Activated T-helper 17 cell treated with anti-CD3 and anti-CD28 coated beads, Interleukin-2, amount 50 U/mL, for 72 hours (primary cell): ENCODE results near the gene RAET1E. TPM values are rescaled to one million over a fixed set of nuclear protein-coding genes. Genes with fewer than 3 reads are reported as not detected.
"Not testable (repeated sequence)": the region's sequence is repeated elsewhere in the genome, so short reads cannot be mapped to it uniquely, and the experiment has no call there.

ENCODE experiments used
- ATAC-seq: fragments of 150-1000 bp; cut with Tn5 transposase; replicated peaks from 2 replicates; pipeline ENCODE4 v1.10.0; 2021; ENCODE audit warnings: mild to moderate bottlenecking, moderate library complexity
- H3K27ac Mint-ChIP-seq: one replicate; pipeline ENCODE4 v1.8.0; 2022; ENCODE audit warnings: mixed read lengths
- H3K27me3 Mint-ChIP-seq: one replicate; pipeline ENCODE4 v1.8.0; 2022; ENCODE audit warnings: mixed read lengths
- H3K36me3 Mint-ChIP-seq: one replicate; pipeline ENCODE4 v1.8.0; 2022; ENCODE audit warnings: low read depth, mild to moderate bottlenecking, mixed read lengths
- H3K4me1 Mint-ChIP-seq: one replicate; pipeline ENCODE4 v1.8.0; 2022; ENCODE audit warnings: mixed read lengths
- H3K4me3 Mint-ChIP-seq: one replicate; pipeline ENCODE4 v1.8.0; 2022; ENCODE audit warnings: mild to moderate bottlenecking, mixed read lengths
- H3K9me3 Mint-ChIP-seq: one replicate; pipeline ENCODE4 v1.8.0; 2022; ENCODE audit warnings: mixed read lengths
- total RNA-seq, 2 donors: library from RNA; stranded (reverse); gene quantifications; one replicate each; pipeline ENCODE4 v1.2.3, GENCODE V29; 2022

Gene RAET1E, protein sequence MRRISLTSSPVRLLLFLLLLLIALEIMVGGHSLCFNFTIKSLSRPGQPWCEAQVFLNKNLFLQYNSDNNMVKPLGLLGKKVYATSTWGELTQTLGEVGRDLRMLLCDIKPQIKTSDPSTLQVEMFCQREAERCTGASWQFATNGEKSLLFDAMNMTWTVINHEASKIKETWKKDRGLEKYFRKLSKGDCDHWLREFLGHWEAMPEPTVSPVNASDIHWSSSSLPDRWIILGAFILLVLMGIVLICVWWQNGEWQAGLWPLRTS
- total RNA-seq = 1 to 10 TPM in 1 of 2 donors, under 1 TPM in 1; 0.99 to 4.9 TPM

DNA sequence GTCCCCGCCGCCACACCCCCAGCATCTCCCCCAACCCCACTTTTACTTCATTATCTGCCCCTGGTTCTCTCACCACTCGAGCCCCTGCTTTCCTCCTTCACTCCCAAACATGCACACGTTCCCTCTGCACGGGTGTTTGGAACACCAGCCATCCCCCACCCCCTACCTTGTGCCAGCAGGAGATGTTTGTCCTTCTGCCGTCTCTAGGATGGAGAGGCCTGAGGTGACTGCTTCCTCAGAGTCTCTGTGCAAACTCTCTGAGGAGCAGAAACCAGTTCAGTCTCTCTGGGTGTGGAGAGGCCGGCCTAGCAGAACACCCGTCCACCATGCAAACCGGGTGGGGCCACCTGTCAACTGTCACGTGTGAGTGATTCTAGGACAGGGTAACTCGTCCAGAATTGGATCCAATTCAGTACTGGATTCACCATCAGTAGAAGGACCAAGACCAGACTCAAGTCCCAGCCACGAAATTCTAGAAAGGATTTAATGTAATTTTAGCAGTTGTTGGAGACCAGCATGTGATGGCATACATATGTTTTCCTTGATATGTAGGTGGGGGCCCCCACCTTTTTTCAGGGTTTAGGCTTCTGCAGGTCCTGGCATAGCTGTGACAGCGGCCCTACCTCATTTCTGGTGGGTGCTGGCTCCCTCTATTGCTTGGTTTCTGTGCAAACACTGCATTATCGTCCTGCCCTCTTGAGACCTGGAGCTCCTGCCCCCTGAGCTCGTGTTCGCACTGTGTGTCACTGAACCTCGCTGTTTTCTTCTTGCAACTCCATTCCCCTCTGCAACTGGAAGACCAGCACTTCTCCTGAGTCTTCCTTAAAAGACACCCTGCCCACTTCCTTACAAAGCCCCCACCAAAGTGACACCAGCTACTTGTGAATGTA is at the start of gene RAET1E:
TSS of gene RAET1E (minus strand) at position 259 of the 890 bp plus-strand sequence. CDS start 7,212 bp downstream, outside the sequence.
- Mint-ChIP-seq H3K4me1 (peaks cover 14% of the 10 kb centered on the region), H3K4me3 (peak within 1 kb of the TSS; percentile 79), H3K9me3 (no peaks in the 10 kb centered on the region), H3K27me3 (peaks cover 3% of the 10 kb centered on the region), H3K27ac (peak within 1 kb of the TSS; percentile 86), H3K36me3 (no peaks in the 10 kb centered on the region)
- ATAC-seq = no peak

DNA sequence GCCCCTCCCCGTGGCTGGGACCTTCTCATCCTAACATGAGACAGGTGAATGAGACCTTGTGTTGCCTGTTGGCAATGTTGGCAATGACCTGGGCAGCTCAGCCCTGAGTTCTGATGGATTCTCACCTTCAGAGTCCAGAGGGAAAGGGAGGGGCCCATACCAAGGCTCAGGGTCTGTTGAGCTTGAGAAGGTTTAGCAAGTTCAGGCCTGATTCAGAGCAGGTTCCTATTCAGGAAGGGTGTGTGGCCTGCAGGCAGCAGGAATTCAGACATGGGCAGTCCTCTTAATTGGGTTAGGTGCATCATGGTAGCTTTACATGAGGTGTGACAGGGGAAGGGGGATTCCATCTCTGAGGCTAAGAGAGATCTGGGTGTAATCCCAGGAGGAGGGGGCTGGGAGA is 49.6 kb upstream of the RAET1E start:
- not testable (repeated sequence) for H3K27ac Mint-ChIP-seq, H3K4me3 Mint-ChIP-seq, H3K9me3 Mint-ChIP-seq, H3K36me3 Mint-ChIP-seq, H3K4me1 Mint-ChIP-seq, ATAC-seq
- peaks cover 46% of the 10 kb centered on the region for H3K27me3 Mint-ChIP-seq

DNA sequence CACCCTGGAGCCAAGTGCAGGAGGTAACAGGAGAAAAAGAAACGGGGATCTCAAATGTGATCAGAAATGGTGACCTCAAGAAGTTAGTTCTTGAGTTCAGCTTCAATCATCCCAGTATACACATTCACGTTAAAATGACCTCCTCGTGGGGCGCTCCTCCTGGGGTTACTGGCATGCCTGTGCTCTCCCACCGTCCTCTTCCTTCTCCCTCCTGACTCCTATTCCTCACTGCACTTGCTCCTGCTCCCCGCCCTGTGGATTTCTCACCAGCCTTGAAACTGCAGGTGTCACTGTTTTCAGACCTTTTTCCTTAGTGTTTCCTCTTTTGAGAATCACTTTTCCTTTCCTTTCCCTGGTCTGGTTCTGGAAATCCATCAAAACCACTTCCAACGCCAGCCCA is 48.7 kb upstream of the RAET1E start:
- H3K36me3 Mint-ChIP-seq, ATAC-seq, H3K4me1 Mint-ChIP-seq, H3K9me3 Mint-ChIP-seq, H3K4me3 Mint-ChIP-seq, H3K27ac Mint-ChIP-seq: not testable (repeated sequence)
- H3K27me3 Mint-ChIP-seq = peaks cover 39% of the 10 kb centered on the region

DNA sequence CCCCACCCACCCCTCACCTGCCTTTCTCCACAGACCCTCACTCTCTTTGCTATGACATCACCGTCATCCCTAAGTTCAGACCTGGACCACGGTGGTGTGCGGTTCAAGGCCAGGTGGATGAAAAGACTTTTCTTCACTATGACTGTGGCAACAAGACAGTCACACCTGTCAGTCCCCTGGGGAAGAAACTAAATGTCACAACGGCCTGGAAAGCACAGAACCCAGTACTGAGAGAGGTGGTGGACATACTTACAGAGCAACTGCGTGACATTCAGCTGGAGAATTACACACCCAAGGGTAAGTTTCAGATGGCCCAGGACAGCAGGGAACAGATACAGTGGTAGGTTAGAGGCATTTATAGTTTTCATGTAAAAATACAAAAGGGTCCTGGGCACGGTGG is 47.4 kb upstream of the RAET1E start:
- not testable (repeated sequence) for H3K9me3 Mint-ChIP-seq, H3K27ac Mint-ChIP-seq, H3K4me3 Mint-ChIP-seq, H3K4me1 Mint-ChIP-seq, H3K36me3 Mint-ChIP-seq, ATAC-seq
- peaks cover 28% of the 10 kb centered on the region for H3K27me3 Mint-ChIP-seq

DNA sequence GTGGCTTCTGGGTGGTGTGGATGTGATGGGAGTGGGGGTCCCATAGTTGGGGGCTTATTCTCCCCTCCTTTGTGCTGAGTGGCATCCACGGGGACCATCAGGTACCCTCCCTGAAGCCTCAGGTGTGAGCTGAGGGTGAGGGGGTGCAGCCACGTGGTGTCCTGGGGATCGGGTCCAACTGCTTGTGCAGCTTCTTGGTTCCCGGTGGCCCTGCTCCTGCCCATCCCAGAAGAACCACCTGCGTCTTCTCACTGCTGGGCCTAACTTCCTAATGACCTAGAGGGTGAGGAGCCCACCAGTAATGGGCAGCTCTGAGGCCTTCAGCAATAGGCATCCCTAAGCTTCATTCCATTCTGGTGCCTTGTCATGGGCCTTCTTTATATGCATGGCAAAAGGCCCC is 45.4 kb upstream of the RAET1E start:
- not testable (repeated sequence) for H3K4me1 Mint-ChIP-seq, H3K36me3 Mint-ChIP-seq, ATAC-seq, H3K27ac Mint-ChIP-seq, H3K9me3 Mint-ChIP-seq
- Mint-ChIP-seq H3K4me3 (peak overlapping the region; percentile 84), H3K27me3 (peaks cover 25% of the 10 kb centered on the region)

DNA sequence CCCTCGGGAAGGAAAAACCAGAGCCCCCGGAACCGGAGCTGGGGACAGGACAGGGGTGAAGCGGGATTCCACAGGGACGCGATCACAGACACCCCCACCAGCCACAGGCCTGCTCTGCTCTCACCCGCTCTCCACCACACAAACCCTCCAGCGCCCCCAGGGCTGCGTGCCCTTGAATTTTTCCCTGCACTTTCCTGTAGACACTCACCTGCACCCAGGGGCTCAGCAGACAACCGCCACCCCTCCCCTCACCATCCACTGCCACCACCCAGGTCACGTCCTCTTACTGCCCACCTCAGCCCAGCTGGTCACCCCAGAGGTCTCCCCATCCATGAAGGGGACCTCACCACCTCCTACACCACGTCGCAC is 44.5 kb upstream of the RAET1E start:
- peaks cover 24% of the 10 kb centered on the region for H3K27me3 Mint-ChIP-seq
- H3K27ac Mint-ChIP-seq = no peak overlapping the region

DNA sequence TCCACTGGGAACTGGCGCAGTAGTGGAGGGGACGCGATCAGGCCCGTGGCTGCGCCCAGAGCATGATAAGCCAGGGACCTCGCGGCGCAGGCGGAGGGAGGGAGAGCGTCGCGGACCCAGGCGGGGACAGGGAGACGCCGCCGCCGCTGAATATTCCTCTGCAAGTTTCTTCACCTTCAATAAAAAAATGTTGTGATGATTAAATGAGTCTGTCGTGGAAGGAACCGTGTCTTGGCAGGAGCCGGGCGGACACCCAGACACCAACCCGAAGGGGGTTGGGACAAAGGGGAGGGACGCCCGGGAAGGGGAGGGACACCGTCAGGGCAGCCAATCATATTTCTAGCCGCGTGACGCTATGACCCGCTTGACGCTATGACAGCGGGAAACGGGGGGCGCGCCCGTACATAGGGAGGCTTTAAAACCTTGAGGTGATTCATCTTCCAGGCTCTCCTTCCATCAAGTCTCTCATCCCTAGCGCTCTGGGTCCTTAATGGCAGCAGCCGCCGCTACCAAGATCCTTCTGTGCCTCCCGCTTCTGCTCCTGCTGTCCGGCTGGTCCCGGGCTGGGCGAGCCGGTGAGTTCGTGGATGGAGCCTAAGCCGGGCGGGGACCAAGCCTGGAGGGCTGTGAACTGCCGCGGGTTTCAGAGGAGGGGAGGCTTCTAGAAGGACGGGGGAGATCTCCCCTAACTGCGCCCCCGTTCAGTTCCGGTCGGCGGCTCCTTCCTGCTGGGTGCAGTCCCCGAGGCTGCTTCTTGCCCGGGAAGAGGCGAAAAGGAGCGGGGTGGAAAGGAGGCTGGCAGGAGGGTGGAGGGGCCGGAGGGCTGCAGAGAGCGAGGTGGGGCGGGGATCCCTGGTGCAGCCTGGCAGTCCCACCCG is 43.9 kb upstream of the RAET1E start, which contains the start of gene ULBP2:
TSS of gene ULBP2 (plus strand) at position 432 of the 878 bp plus-strand sequence. CDS start at position 491, 59 bp downstream.
- peak within 1 kb of the TSS; percentile 84 for H3K4me3 Mint-ChIP-seq
- peak; percentile 93 for ATAC-seq
- H3K27me3 Mint-ChIP-seq = peaks cover 30% of the 10 kb centered on the region

More for the DNA sequence above, 44.5 kb upstream of the RAET1E start:
- peaks cover 7% of the 10 kb centered on the region for H3K4me1 Mint-ChIP-seq
- no peak for ATAC-seq
- peaks cover 7% of the 10 kb centered on the region for H3K36me3 Mint-ChIP-seq
- peak overlapping the region; percentile 84 for H3K4me3 Mint-ChIP-seq
- no peaks in the 10 kb centered on the region for H3K9me3 Mint-ChIP-seq

DNA sequence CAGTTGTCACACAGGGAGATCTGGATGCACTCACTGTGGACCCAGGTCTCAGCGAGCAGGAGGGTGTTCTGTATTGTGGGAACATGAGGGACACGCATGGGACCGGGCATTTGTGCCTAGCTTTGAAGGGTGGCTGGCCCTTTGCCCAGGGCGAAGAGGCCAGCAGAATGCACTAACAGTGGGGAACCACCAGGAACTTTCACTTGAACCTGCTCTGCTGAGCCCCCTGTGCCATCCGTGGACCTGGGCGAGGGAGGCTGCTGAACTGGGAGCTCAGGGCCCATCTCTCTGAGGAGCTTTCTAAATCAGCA is 42.7 kb upstream of the RAET1E start:
- no peak for ATAC-seq
- H3K4me1 Mint-ChIP-seq = peaks cover 7% of the 10 kb centered on the region
- peak overlapping the region; percentile 84 for H3K4me3 Mint-ChIP-seq
- no peaks in the 10 kb centered on the region for H3K9me3 Mint-ChIP-seq
- H3K36me3 Mint-ChIP-seq = peaks cover 7% of the 10 kb centered on the region
- H3K27ac Mint-ChIP-seq = no peak overlapping the region
- H3K27me3 Mint-ChIP-seq = peaks cover 36% of the 10 kb centered on the region

More for the DNA sequence above, 43.9 kb upstream of the RAET1E start, which contains the start of gene ULBP2:
- Mint-ChIP-seq H3K36me3 (peaks cover 7% of the 10 kb centered on the region), H3K4me1 (peaks cover 7% of the 10 kb centered on the region), H3K27ac (peak within 1 kb of the TSS; percentile 69), H3K9me3 (no peaks in the 10 kb centered on the region)

DNA sequence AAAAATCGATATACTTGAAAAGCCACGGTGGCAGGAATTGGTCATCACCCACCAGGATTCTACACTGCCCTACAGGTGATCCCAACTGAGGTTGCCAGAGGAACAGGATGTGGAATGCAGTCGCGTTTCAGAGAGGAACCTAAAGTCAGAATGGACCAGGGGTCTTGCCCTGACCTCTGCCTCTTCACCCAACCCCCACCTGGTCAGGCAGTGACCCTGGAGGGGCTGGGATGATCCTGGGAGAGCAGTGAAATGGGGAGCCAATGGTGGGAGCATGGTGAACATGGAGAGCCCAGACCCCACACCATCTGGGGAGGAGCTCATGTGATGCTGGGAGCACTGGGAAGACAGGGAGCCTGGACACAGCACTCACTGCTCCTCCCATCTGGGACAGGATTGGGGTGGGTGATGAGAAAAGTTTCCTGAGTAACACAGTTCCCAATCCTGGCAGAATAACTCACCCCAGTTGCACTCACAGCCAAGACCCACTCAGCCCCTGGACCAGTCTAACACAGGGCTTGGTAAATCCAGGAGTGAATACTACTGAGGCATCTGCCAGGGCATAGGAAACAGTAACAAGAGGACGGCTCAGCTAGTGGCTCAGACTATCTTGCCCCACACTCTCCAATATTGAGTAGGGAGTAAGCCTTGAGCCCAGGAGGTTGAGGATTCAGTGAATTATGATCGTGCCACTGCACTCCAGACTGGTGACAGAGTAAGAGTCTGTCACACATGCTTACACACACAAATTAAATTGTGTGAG is 42.2 kb upstream of the RAET1E start:
- H3K27me3 Mint-ChIP-seq = peaks cover 41% of the 10 kb centered on the region
- H3K4me1 Mint-ChIP-seq = peaks cover 11% of the 10 kb centered on the region
- H3K9me3 Mint-ChIP-seq = no peaks in the 10 kb centered on the region
- no peak for ATAC-seq
- H3K36me3 Mint-ChIP-seq = peaks cover 7% of the 10 kb centered on the region
- no peak overlapping the region for H3K27ac Mint-ChIP-seq
- H3K4me3 Mint-ChIP-seq = peak overlapping the region; percentile 84

DNA sequence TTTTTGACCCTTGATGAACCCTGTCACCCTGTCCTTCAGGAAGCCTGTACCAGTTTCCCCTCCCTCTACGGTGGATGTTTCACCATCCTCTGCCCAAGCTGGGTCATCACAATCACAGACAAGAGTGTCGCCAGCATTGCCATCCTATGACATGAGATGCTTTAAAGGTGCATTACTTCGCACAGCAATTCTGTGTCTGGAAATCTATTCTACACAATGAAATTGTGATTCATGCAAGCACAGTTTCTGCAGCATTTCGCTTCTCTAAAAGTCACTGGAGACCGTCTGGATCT is 41.4 kb upstream of the RAET1E start:
- H3K4me1 Mint-ChIP-seq = peaks cover 16% of the 10 kb centered on the region
- peak overlapping the region; percentile 84 for H3K4me3 Mint-ChIP-seq
- H3K9me3 Mint-ChIP-seq = no peaks in the 10 kb centered on the region
- H3K36me3 Mint-ChIP-seq = peaks cover 7% of the 10 kb centered on the region
- H3K27ac Mint-ChIP-seq = peak overlapping the region; percentile 54
- ATAC-seq = no peak
- peaks cover 48% of the 10 kb centered on the region for H3K27me3 Mint-ChIP-seq

DNA sequence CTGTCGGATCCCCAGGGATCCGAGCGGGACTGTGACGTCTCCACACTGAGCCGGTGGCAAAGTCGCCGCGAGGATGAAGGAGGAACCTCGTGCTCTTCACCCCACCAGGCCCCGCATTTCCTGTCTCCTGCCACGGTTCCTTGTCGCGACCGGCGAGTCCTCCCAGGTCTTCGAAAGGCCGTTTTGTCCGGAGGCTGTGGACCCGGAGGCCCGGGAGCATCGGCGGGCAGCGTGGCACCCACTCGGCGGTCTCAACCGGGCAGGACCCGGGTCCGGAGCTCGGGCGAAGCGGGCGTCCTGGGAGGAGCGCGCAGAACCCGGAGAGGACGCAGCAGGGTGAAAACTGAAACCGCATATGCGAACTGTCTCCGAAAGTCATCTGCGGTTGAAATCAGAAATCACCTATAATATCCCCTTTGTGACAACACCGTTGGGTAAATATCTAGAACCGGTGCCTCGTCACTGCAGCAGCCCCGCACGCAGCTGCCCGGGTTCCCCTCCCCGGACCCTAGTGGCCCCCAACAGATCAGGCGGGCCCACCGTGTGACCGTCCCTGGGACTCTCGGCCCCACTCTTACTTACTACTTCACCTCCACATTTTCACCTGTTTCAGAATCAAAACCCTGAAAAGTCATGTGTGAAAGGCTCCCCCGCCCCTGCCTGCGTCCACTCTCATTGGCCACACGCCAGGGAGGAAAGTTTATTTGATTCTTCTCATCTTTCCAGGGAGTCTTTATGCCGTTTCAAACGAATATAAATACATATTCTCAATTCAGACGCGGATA is 40.9 kb upstream of the RAET1E start:
- no peaks in the 10 kb centered on the region for H3K9me3 Mint-ChIP-seq
- H3K27me3 Mint-ChIP-seq = peaks cover 51% of the 10 kb centered on the region
- peak; percentile 44 for ATAC-seq
- H3K36me3 Mint-ChIP-seq = peaks cover 7% of the 10 kb centered on the region
- peak overlapping the region; percentile 84 for H3K4me3 Mint-ChIP-seq
- H3K27ac Mint-ChIP-seq = peak overlapping the region; percentile 54
- H3K4me1 Mint-ChIP-seq = peaks cover 16% of the 10 kb centered on the region

DNA sequence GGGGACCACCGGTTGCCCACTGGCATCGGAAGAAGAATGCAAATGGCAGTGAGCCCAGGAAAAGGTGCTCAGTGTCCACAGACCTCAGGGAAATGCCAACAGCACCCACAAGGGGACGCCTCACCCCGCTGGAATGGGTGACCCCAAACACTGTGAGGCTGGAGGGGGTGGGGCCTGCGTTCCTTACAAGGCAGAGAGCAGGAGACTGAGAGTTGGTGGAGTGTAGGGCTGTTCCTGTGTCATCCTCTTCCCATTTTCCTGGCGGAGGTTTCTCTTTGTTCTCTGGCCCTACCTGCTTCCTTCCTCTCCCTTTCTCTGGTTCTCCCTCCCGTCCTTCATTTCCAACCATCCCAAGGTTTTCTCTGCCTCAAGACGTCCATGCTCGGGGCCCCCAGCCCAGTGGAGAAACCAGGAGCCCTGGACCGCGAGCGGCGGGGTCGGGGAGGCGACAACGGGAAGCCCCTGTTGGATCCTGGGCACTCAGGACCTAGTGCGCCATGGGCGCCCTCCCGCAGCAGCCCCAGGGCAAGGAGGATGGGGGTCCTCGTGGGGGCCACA is 40.2 kb upstream of the RAET1E start:
- peak overlapping the region; percentile 84 for H3K4me3 Mint-ChIP-seq
- H3K27me3 Mint-ChIP-seq = peaks cover 57% of the 10 kb centered on the region
- H3K4me1 Mint-ChIP-seq = peaks cover 16% of the 10 kb centered on the region
- H3K27ac Mint-ChIP-seq, H3K9me3 Mint-ChIP-seq, H3K36me3 Mint-ChIP-seq: not testable (repeated sequence)
- peak; percentile 18 for ATAC-seq

DNA sequence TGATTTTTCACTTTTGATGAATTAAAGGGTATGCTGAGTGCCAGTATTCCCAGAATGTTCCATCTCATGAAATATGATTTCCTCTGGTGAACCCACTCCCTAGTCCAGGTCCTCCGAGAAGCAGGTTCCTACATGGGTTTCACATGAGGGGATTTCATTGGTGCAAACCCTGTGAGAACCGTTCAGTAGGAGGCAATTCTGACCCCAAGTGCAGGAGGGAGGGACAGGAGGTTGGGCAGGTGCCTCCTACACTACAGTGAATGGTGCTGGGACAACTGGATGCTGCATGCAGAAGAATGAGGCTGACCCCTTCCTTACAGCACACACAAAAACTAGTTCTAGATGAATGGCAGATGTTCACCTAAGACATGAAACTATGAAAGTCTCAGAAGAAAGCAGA is 38.8 kb upstream of the RAET1E start:
- Mint-ChIP-seq H3K4me3 (no peak overlapping the region), H3K9me3 (no peaks in the 10 kb centered on the region), H3K27ac (no peak overlapping the region), H3K4me1 (peaks cover 16% of the 10 kb centered on the region), H3K36me3 (peaks cover 7% of the 10 kb centered on the region), H3K27me3 (peaks cover 62% of the 10 kb centered on the region)
- ATAC-seq = no peak
